Chondrocyte (in vitro differentiated cells): ENCODE data around the gene HELQ. TPM values are rescaled to one million over a fixed set of nuclear protein-coding genes. Genes with fewer than 3 reads are reported as not detected.
"Not testable (repeated sequence)": the region's sequence is repeated elsewhere in the genome, so short reads cannot be mapped to it uniquely, and the experiment has no call there.

Experiments used
- DNase-seq: peaks from one replicate; pipeline ENCODE4 v3.0.0; 2021; ENCODE audit warnings: mixed read lengths, low spot score
- H3K27ac Mint-ChIP-seq: one replicate; pipeline ENCODE4 v1.8.0; 2021; ENCODE audit warnings: mild to moderate bottlenecking, moderate library complexity, mixed read lengths; ENCODE audit not compliant: unreplicated experiment
- H3K27me3 Mint-ChIP-seq: 2 replicates; pipeline ENCODE4 v1.8.0; 2021; ENCODE audit warnings: low read depth, mixed read lengths
- H3K36me3 Mint-ChIP-seq: 2 replicates; pipeline ENCODE4 v1.8.0; 2021; ENCODE audit warnings: low read depth, mixed read lengths
- H3K4me1 Mint-ChIP-seq: 2 replicates; pipeline ENCODE4 v1.8.0; 2021; ENCODE audit warnings: low read depth, mild to moderate bottlenecking, mixed read lengths
- H3K4me3 Mint-ChIP-seq: one replicate; pipeline ENCODE4 v1.8.0; 2021; ENCODE audit warnings: mild to moderate bottlenecking, moderate library complexity, mixed read lengths; ENCODE audit not compliant: unreplicated experiment
- H3K9me3 Mint-ChIP-seq: 2 replicates; pipeline ENCODE4 v1.8.0; 2021; ENCODE audit warnings: low read depth, mixed read lengths
- total RNA-seq: library from RNA; stranded (reverse); gene quantifications from 3 replicates; pipeline ENCODE4 v1.2.1, GENCODE V29; 2021
- TF ChIP-seq, protein P1 (sequence below): fragments of 200-600 bp; sonication (generic); IDR thresholded peaks from 2 replicates; pipeline ENCODE4 v1.5.0; 2021; ENCODE audit warnings: antibody characterized with exemption, mild to moderate bottlenecking, moderate library complexity

Gene HELQ
- total RNA-seq, 1 donor from 2014 or later: 7.2 TPM

DNA sequence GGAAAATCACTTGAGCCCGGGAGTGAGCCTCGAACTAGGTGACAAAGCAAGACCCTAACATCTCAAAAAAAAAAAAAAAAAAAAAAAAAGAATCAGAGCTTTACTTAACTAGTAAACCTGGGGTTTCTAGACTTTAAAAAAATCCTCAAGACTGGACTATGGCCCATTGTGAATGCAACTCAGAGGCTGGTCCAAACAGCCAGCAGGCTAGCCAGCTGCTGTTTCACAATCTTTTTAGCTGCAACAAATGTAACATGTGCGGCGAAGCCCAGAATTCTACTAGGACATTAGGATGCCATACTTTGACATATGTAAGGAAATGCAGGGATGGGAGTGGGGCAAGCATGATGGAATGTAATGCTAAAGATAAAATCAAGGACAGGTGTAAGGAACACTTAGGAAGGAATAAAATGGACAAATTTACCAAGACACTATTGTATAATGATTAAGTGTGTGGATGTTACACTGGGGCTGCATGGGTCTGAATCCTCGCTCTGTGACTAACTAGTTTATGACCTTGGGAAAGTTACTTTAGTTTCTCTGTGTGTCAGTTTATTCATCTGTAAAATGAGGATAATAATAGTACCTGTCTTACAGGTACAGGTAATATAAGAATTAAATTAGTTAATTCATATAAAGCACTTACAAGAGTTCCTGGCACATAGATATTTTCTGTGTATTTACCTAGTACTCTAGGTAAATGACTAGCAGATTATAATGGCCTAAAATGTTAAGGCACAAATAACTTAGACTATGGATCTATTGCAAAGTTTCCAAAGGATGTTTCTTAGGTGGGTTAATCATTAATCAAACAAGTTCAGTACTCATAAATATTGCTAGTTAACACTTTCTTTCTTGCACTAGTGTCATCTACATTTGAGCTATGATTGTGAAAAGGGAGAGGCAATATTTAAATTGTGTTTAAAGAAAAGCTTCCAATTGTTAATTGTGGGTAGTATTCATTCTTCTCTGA, 49.5 kb downstream of the HELQ start:
- Mint-ChIP-seq H3K4me3 (no peak overlapping the region), H3K27me3 (no peaks in the 10 kb centered on the region)

DNA sequence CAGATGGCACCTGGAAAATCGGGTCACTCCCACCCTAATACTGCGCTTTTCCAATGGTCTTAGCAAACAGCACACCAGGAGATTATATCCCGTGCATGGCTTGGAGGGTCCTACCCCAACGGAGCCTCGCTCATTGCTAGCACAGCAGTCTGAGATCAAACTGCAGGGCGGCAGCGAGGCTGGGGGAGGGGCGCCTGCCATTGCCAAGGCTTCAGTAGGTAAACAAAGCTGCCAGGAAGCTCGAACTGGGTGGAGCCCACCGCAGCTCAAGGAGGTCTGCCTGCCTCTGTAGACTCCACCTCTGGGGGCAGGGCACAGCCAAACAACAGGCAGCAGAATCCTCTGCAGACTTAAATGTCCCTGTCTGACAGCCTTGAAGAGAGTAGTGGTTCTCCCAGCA, 57.5 kb downstream of the HELQ start:
- H3K9me3 Mint-ChIP-seq: peaks cover 19% of the 10 kb centered on the region
- H3K36me3 Mint-ChIP-seq: peaks cover 24% of the 10 kb centered on the region
- H3K27me3 Mint-ChIP-seq, H3K27ac Mint-ChIP-seq, H3K4me3 Mint-ChIP-seq, H3K4me1 Mint-ChIP-seq, DNase-seq: not testable (repeated sequence)

More for the DNA sequence above, 49.5 kb downstream of the HELQ start:
- H3K27ac Mint-ChIP-seq: no peak overlapping the region
- H3K4me1 Mint-ChIP-seq: no peaks in the 10 kb centered on the region
- TF ChIP-seq, protein P1, sequence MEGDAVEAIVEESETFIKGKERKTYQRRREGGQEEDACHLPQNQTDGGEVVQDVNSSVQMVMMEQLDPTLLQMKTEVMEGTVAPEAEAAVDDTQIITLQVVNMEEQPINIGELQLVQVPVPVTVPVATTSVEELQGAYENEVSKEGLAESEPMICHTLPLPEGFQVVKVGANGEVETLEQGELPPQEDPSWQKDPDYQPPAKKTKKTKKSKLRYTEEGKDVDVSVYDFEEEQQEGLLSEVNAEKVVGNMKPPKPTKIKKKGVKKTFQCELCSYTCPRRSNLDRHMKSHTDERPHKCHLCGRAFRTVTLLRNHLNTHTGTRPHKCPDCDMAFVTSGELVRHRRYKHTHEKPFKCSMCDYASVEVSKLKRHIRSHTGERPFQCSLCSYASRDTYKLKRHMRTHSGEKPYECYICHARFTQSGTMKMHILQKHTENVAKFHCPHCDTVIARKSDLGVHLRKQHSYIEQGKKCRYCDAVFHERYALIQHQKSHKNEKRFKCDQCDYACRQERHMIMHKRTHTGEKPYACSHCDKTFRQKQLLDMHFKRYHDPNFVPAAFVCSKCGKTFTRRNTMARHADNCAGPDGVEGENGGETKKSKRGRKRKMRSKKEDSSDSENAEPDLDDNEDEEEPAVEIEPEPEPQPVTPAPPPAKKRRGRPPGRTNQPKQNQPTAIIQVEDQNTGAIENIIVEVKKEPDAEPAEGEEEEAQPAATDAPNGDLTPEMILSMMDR: no peak
- peaks cover 19% of the 10 kb centered on the region for H3K36me3 Mint-ChIP-seq
- H3K9me3 Mint-ChIP-seq: no peaks in the 10 kb centered on the region
- no peak for DNase-seq

DNA sequence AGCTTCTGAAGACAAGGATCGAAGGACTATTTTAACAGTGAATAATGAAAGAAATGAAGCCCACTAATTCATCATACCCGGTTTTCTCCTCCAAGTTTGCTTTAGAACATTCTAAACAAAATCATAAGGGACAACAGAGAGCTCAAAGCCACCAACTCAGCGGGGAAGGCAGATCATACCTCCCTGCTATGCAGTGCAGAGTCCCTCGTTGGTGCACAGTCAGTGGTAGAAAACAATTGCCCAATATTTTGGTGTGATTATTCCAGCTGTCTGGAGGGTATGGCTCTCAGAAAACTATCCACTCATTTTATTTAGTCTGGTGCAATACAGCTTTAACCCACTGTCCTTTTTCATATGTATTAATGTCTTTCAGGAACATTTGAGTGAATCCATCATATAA, 61.7 kb downstream of the HELQ start:
- no peak for DNase-seq
- H3K36me3 Mint-ChIP-seq: peaks cover 6% of the 10 kb centered on the region
- peaks cover 8% of the 10 kb centered on the region for H3K9me3 Mint-ChIP-seq
- no peaks in the 10 kb centered on the region for H3K4me1 Mint-ChIP-seq
- no peaks in the 10 kb centered on the region for H3K27me3 Mint-ChIP-seq
- TF ChIP-seq, protein P1: no peak
- H3K27ac Mint-ChIP-seq: no peak overlapping the region
- no peak overlapping the region for H3K4me3 Mint-ChIP-seq

DNA sequence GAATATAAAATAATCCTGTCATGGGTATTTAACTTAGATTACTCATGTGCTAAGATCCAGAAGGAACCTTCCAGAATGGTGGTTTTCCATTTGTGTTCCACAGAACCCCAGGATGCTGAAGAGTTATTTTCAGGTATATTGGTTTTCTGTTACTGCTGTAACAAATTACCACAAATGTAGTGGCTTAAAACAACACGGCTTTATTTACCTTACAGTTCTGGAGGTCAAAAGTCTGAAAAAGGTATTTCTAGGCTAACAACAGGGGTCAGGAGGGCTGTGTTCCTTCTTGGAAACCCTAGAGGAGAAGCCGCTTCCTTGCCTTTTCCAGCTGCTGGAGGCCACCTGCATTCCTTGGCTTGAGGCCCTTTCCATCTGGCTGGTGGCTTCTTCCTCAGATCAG, 63.1 kb downstream of the HELQ start:
- Mint-ChIP-seq H3K27me3 (no peaks in the 10 kb centered on the region), H3K4me3 (no peak overlapping the region), H3K36me3 (peaks cover 2% of the 10 kb centered on the region), H3K4me1 (no peaks in the 10 kb centered on the region), H3K27ac (no peak overlapping the region), H3K9me3 (peaks cover 2% of the 10 kb centered on the region)
- TF ChIP-seq, protein P1: no peak
- no peak for DNase-seq

DNA sequence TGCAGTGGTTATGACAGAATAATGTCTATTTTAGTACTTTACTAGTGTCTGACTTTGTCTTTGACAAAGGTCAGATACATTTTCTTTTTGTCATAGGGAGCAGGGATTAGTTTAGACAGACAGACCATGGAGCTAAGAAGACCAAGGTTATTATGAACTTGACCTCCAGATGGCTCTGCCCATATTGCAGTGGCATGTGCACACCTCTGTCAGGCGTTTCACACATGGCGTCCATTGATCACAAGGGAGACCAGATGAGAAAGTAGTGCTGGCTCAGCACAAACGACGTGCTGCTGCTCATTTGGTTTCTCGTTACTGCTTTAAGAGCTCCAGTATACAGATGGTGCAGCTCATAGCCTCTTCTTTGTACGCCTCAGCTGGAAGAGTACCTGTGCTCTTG, 64.7 kb downstream of the HELQ start:
- Mint-ChIP-seq H3K4me1 (no peaks in the 10 kb centered on the region), H3K4me3 (no peak overlapping the region), H3K36me3 (no peaks in the 10 kb centered on the region), H3K27ac (no peak overlapping the region), H3K27me3 (no peaks in the 10 kb centered on the region), H3K9me3 (no peaks in the 10 kb centered on the region)
- TF ChIP-seq, protein P1: no peak
- no peak for DNase-seq
